NCI-H82 treated with DMSO at 0.1 percent for 48 hours (cell line): ENCODE results near the gene LY86.

Experiments
- DNase-seq: peaks from one replicate; lab custom pipeline; 2025; ENCODE audit not compliant: unreplicated experiment; lab: John Stamatoyannopoulos, UW

The LY86 gene

GRCh38 chr6:6620766-6621425 lies 32.4 kb downstream of the LY86 start:
- DNase-seq = no peak

- DNase-seq = no peak
These were observed 34.0 kb downstream of the LY86 start for GRCh38 chr6:6622501-6622900.

- no peak for DNase-seq
These were observed 35.0 kb downstream of the LY86 start for GRCh38 chr6:6623553-6623952.

- DNase-seq = no peak
These were observed 35.9 kb downstream of the LY86 start for GRCh38 chr6:6624269-6624990.

- no peak for DNase-seq
These were observed 37.7 kb downstream of the LY86 start for GRCh38 chr6:6626187-6626586.

GRCh38 chr6:6629402-6629801 lies 40.9 kb downstream of the LY86 start:
- DNase-seq = no peak

- DNase-seq = no peak
These were observed 42.5 kb downstream of the LY86 start for GRCh38 chr6:6631053-6631452.

- no peak for DNase-seq
These were observed 43.2 kb downstream of the LY86 start for GRCh38 chr6:6631534-6632276.

- DNase-seq = no peak
These were observed 45.6 kb downstream of the LY86 start for GRCh38 chr6:6633898-6634734.

GRCh38 chr6:6634735-6635075 lies 46.2 kb downstream of the LY86 start:
- no peak for DNase-seq

- DNase-seq = no peak
These were observed 46.8 kb downstream of the LY86 start for GRCh38 chr6:6635291-6635690.

GRCh38 chr6:6635869-6636268 lies 47.3 kb downstream of the LY86 start:
- DNase-seq = no peak

GRCh38 chr6:6639572-6639971 lies 51.1 kb downstream of the LY86 start:
- no peak for DNase-seq

GRCh38 chr6:6640926-6641325 lies 52.4 kb downstream of the LY86 start:
- no peak for DNase-seq

GRCh38 chr6:6643398-6643797 lies 54.9 kb downstream of the LY86 start:
- DNase-seq = no peak

- DNase-seq = no peak
These were observed 56.9 kb downstream of the LY86 start for GRCh38 chr6:6645261-6645917.

- no peak for DNase-seq
These were observed 57.9 kb downstream of the LY86 start for GRCh38 chr6:6646384-6646783.

- no peak for DNase-seq
These were observed 58.3 kb downstream of the LY86 start for GRCh38 chr6:6646859-6647258.

- DNase-seq = no peak
These were observed 60.3 kb downstream of the LY86 start for GRCh38 chr6:6648692-6649343.

- no peak for DNase-seq
These were observed 61.4 kb downstream of the LY86 start for GRCh38 chr6:6649824-6650349.
